ENCODE data around the gene COL8A1.

The COL8A1 gene

GRCh38 chr3:99721633-99722007, 83.2 kb downstream of the COL8A1 start:
- Histone ChIP-seq H3F3A (ENCODE audit: insufficient read depth, low read length) (no peaks in the 10 kb centered on the region), H3K4me3 (ENCODE audit: low read length) (no peak overlapping the region), H3K36me3 (replicated peaks; ENCODE audit: insufficient read depth, low read length) (no peaks in the 10 kb centered on the region), H3K4me1 (ENCODE audit: low read length) (no peaks in the 10 kb centered on the region), H3K79me2 (ENCODE audit: low read length) (no peaks in the 10 kb centered on the region), H3K9ac (ENCODE audit: low read length) (no peak overlapping the region), H2AFZ (ENCODE audit: low read length) (no peak overlapping the region), H3K27ac (ENCODE audit: low read length) (no peak overlapping the region), H4K20me1 (ENCODE audit: insufficient read depth, low read length) (no peaks in the 10 kb centered on the region), H3K9me2 (replicated peaks; ENCODE audit: insufficient read depth, low read length) (no peaks in the 10 kb centered on the region), H3K9me3 (replicated peaks; ENCODE audit: insufficient read depth, low read length) (no peaks in the 10 kb centered on the region), H3K27me3 (replicated peaks; ENCODE audit: insufficient read depth, low read length) (no peaks in the 10 kb centered on the region), H3K4me2 (ENCODE audit: low read depth, low read length) (no peak overlapping the region)
- TF ChIP-seq EZH2phosphoT487 (IDR thresholded peaks at IDR 0.05; ENCODE audit: low read length) (no peak), EZH2 (optimal IDR thresholded peaks at IDR 0.05; ENCODE audit: low read depth, low read length) (no peak)
- TF ChIP-seq, protein P1, sequence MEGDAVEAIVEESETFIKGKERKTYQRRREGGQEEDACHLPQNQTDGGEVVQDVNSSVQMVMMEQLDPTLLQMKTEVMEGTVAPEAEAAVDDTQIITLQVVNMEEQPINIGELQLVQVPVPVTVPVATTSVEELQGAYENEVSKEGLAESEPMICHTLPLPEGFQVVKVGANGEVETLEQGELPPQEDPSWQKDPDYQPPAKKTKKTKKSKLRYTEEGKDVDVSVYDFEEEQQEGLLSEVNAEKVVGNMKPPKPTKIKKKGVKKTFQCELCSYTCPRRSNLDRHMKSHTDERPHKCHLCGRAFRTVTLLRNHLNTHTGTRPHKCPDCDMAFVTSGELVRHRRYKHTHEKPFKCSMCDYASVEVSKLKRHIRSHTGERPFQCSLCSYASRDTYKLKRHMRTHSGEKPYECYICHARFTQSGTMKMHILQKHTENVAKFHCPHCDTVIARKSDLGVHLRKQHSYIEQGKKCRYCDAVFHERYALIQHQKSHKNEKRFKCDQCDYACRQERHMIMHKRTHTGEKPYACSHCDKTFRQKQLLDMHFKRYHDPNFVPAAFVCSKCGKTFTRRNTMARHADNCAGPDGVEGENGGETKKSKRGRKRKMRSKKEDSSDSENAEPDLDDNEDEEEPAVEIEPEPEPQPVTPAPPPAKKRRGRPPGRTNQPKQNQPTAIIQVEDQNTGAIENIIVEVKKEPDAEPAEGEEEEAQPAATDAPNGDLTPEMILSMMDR (IDR thresholded peaks at IDR 0.05; ENCODE audit: low read length): no peak
- DNase-seq: no peak

GRCh38 chr3:99724276-99724675, 85.9 kb downstream of the COL8A1 start:
- Histone ChIP-seq H3K9me3 (replicated peaks; ENCODE audit: insufficient read depth, low read length) (no peaks in the 10 kb centered on the region), H3K4me3 (ENCODE audit: low read length) (no peak overlapping the region), H3K27ac (ENCODE audit: low read length) (no peak overlapping the region), H3F3A (ENCODE audit: insufficient read depth, low read length) (no peaks in the 10 kb centered on the region), H3K79me2 (ENCODE audit: low read length) (no peaks in the 10 kb centered on the region), H3K9ac (ENCODE audit: low read length) (no peak overlapping the region), H3K4me2 (ENCODE audit: low read depth, low read length) (no peak overlapping the region), H4K20me1 (ENCODE audit: insufficient read depth, low read length) (no peaks in the 10 kb centered on the region), H3K36me3 (replicated peaks; ENCODE audit: insufficient read depth, low read length) (no peaks in the 10 kb centered on the region), H3K27me3 (replicated peaks; ENCODE audit: insufficient read depth, low read length) (no peaks in the 10 kb centered on the region), H3K9me2 (replicated peaks; ENCODE audit: insufficient read depth, low read length) (no peaks in the 10 kb centered on the region), H2AFZ (ENCODE audit: low read length) (no peak overlapping the region), H3K4me1 (ENCODE audit: low read length) (no peaks in the 10 kb centered on the region)
- DNase-seq: no peak
- TF ChIP-seq EZH2phosphoT487 (IDR thresholded peaks at IDR 0.05; ENCODE audit: low read length): no peak
- no peak for TF ChIP-seq EZH2 (optimal IDR thresholded peaks at IDR 0.05; ENCODE audit: low read depth, low read length)
- TF ChIP-seq, protein P1 (IDR thresholded peaks at IDR 0.05; ENCODE audit: low read length): no peak

GRCh38 chr3:99730870-99731269, 92.5 kb downstream of the COL8A1 start:
- no peaks in the 10 kb centered on the region for H4K20me1 ChIP-seq (ENCODE audit: insufficient read depth, low read length)
- no peaks in the 10 kb centered on the region for H3K9me2 ChIP-seq (replicated peaks; ENCODE audit: insufficient read depth, low read length)
- H3K4me2 ChIP-seq (ENCODE audit: low read depth, low read length): no peak overlapping the region
- H3K9ac ChIP-seq (ENCODE audit: low read length): no peak overlapping the region
- H3K4me3 ChIP-seq (ENCODE audit: low read length): no peak overlapping the region
- H3K27me3 ChIP-seq (replicated peaks; ENCODE audit: insufficient read depth, low read length): no peaks in the 10 kb centered on the region
- no peak overlapping the region for H3K27ac ChIP-seq (ENCODE audit: low read length)
- TF ChIP-seq EZH2phosphoT487 (IDR thresholded peaks at IDR 0.05; ENCODE audit: low read length): no peak
- TF ChIP-seq EZH2 (optimal IDR thresholded peaks at IDR 0.05; ENCODE audit: low read depth, low read length): no peak
- TF ChIP-seq, protein P1 (IDR thresholded peaks at IDR 0.05; ENCODE audit: low read length): no peak
- no peak for DNase-seq
- H3K4me1 ChIP-seq (ENCODE audit: low read length): no peaks in the 10 kb centered on the region
- H3K79me2 ChIP-seq (ENCODE audit: low read length): no peaks in the 10 kb centered on the region
- no peaks in the 10 kb centered on the region for H3F3A ChIP-seq (ENCODE audit: insufficient read depth, low read length)
- no peaks in the 10 kb centered on the region for H3K9me3 ChIP-seq (replicated peaks; ENCODE audit: insufficient read depth, low read length)
- no peak overlapping the region for H2AFZ ChIP-seq (ENCODE audit: low read length)
- H3K36me3 ChIP-seq (replicated peaks; ENCODE audit: insufficient read depth, low read length): no peaks in the 10 kb centered on the region
